Neuronal stem cell (in vitro differentiated cells): ENCODE results near the gene LRRK2.

Source experiments
- DNase-seq: peaks from one replicate; pipeline ENCODE4 v3.0.0-alpha.2; 2013; ENCODE audit warnings: low spot score
- H2AFZ ChIP-seq: one replicate; pipeline ENCODE4 v1.6.1; 2013; ENCODE audit warnings: mild to moderate bottlenecking, low read length, inconsistent platforms
- H2AK5ac ChIP-seq: 2 replicates; pipeline ENCODE4 v1.6.1; 2013; ENCODE audit warnings: low read depth, mild to moderate bottlenecking, inconsistent platforms, low read length, moderate library complexity, mixed read lengths
- H2BK120ac ChIP-seq: 2 replicates; pipeline ENCODE4 v1.6.1; 2013; ENCODE audit warnings: low read depth, mild to moderate bottlenecking, inconsistent platforms, low read length, moderate library complexity, mixed read lengths
- H2BK12ac ChIP-seq: one replicate; pipeline ENCODE4 v1.6.1; 2013; ENCODE audit warnings: low read length, inconsistent platforms
- H2BK15ac ChIP-seq: 2 replicates; pipeline ENCODE4 v1.6.1; 2013; ENCODE audit warnings: mild to moderate bottlenecking, low read length, inconsistent platforms, mixed read lengths
- H2BK5ac ChIP-seq: one replicate; pipeline ENCODE4 v1.6.1; 2013; ENCODE audit warnings: inconsistent platforms, mild to moderate bottlenecking, low read length, moderate library complexity
- H3K14ac ChIP-seq: one replicate; pipeline ENCODE4 v1.6.1; 2013; ENCODE audit warnings: low read length, inconsistent platforms
- H3K18ac ChIP-seq: 2 replicates; pipeline ENCODE4 v1.6.1; 2013; ENCODE audit warnings: low read length, inconsistent platforms
- H3K23ac ChIP-seq: 2 replicates; pipeline ENCODE4 v1.6.1; 2013; ENCODE audit warnings: low read depth, mild to moderate bottlenecking, mixed read lengths, low read length, inconsistent platforms; ENCODE audit not compliant: poor library complexity
- H3K27ac ChIP-seq: replicated peaks from 3 replicates; pipeline ENCODE4 v1.5.1; 2013; ENCODE audit warnings: low read length, inconsistent platforms
- H3K27me3 ChIP-seq, 3 experiments: 2 replicates each; pipeline ENCODE4 v1.6.1; 2013; ENCODE audit warnings: low read length in 3 of 3, mild to moderate bottlenecking in 2 of 3, inconsistent platforms in 1 of 3, low read depth in 1 of 3, mixed read lengths in 1 of 3, moderate library complexity in 1 of 3; ENCODE audit not compliant: control insufficient read depth in 3 of 3, insufficient read depth in 3 of 3
- H3K36me3 ChIP-seq, 2 donors: replicated peaks in 1 of 2; 2 replicates each; pipeline ENCODE4 v1.6.1; 2013; ENCODE audit warnings: low read length in 2 of 2; ENCODE audit not compliant: control insufficient read depth in 2 of 2, insufficient read depth in 2 of 2
- H3K4ac ChIP-seq: 2 replicates; pipeline ENCODE4 v1.6.1; 2013; ENCODE audit warnings: inconsistent platforms, mild to moderate bottlenecking, low read length, moderate library complexity
- H3K4me1 ChIP-seq, 2 donors: 1 replicate in 1 of 2; 2 replicates in 1 of 2; pipeline ENCODE4 v1.6.1; 2013; ENCODE audit warnings: low read length in 2 of 2, low read depth in 1 of 2; ENCODE audit not compliant: control insufficient read depth in 2 of 2, insufficient read depth in 1 of 2
- H3K4me2 ChIP-seq: one replicate; pipeline ENCODE4 v1.6.1; 2013; ENCODE audit warnings: mild to moderate bottlenecking, low read length, inconsistent platforms; ENCODE audit not compliant: insufficient read depth, poor library complexity, severe bottlenecking
- H3K4me3 ChIP-seq, 2 donors: 2 replicates each; pipeline ENCODE4 v1.5.1; 2013; ENCODE audit warnings: low read length in 2 of 2, mild to moderate bottlenecking in 2 of 2, inconsistent platforms in 1 of 2, moderate library complexity in 1 of 2
- H3K79me1 ChIP-seq: one replicate; pipeline ENCODE4 v1.6.1; 2013; ENCODE audit warnings: low read depth, mild to moderate bottlenecking, inconsistent platforms, low read length, moderate library complexity
- H3K9ac ChIP-seq: one replicate; pipeline ENCODE4 v1.6.1; 2013; ENCODE audit warnings: mild to moderate bottlenecking, low read depth, low read length, inconsistent platforms; ENCODE audit not compliant: poor library complexity
- H3K9me3 ChIP-seq, 2 donors: replicated peaks in 1 of 2; 2 replicates each; pipeline versions ENCODE3 to v1.6.1; 2013; ENCODE audit warnings: low read length in 2 of 2, mild to moderate bottlenecking in 2 of 2, inconsistent platforms in 1 of 2, low read depth in 1 of 2, mixed read lengths in 1 of 2, moderate library complexity in 1 of 2; ENCODE audit not compliant: control insufficient read depth in 2 of 2, insufficient read depth in 1 of 2
- H4K8ac ChIP-seq: one replicate; pipeline ENCODE4 v1.6.1; 2013; ENCODE audit warnings: low read depth, mild to moderate bottlenecking, inconsistent platforms, low read length, moderate library complexity
- H4K91ac ChIP-seq: one replicate; pipeline ENCODE4 v1.6.1; 2013; ENCODE audit warnings: low read length, low read depth, mild to moderate bottlenecking, inconsistent platforms; ENCODE audit not compliant: poor library complexity
- WGBS, 2 donors: extraction: QIAGEN DNeasy Blood & Tissue Kit; methylation state at CpG; one replicate each; pipeline ENCODE4 v1.1.7; 2013; ENCODE audit warnings: missing lambda C conversion rate in 2 of 2, mixed read lengths in 1 of 2; ENCODE audit not compliant: insufficient read length in 2 of 2, insufficient replicate concordance in 1 of 2; ENCODE audit errors: extremely low coverage in 2 of 2; 5-methylcytosine and 5-hydroxymethylcytosine counted together

Gene LRRK2

DNA sequence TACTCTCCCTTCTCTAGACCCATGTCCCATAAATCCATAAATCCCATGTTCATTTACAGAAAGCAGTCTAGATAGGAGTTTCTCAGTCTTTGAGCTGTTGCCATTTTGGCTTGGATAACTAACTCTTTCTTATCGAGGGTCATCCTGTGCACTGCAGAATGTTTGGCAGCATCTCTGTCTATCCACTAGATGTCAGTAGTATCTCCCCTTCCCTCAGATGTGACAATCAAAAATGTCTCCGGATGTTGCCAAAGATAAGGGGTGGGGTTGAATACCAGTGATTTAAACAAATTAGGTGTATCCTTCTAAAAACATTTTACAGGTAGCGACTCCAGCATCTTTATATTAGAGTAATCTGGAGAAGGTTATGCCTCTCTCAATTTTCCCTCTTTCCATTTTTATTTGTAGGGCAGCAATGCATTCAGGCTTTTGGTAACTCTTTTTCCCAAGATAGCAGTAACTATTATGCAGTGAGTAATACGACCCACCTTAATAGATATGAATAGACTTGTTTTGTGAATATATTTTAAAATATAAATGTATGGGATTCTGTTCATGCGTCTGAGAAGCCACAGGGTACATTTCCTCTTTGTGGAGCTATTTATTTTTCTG lies 100.7 kb downstream of the LRRK2 start:
- Histone ChIP-seq H2AK5ac (no peak overlapping the region), H3K79me1 (no peaks in the 10 kb centered on the region), H2BK12ac (no peak overlapping the region), H3K9me3 (no peaks in the 10 kb centered on the region), H4K8ac (no peak overlapping the region), H4K91ac (no peak overlapping the region), H3K23ac (no peak overlapping the region), H3K27ac (no peak overlapping the region), H2BK5ac (no peak overlapping the region), H3K14ac (no peak overlapping the region), H3K9ac (no peak overlapping the region), H3K4ac (no peak overlapping the region), H3K4me2 (no peak overlapping the region), H2BK120ac (no peak overlapping the region), H2AFZ (no peak overlapping the region), H2BK15ac (no peak overlapping the region), H3K18ac (no peak overlapping the region), H3K27me3 (no peaks in the 10 kb centered on the region), H3K4me1 (no peaks in the 10 kb centered on the region), H3K36me3 (no peaks in the 10 kb centered on the region), H3K4me3 (no peak overlapping the region)
- no peak for DNase-seq
- WGBS, 2 donors = no CpG with 5 or more reads among the region's 5 CpGs

DNA sequence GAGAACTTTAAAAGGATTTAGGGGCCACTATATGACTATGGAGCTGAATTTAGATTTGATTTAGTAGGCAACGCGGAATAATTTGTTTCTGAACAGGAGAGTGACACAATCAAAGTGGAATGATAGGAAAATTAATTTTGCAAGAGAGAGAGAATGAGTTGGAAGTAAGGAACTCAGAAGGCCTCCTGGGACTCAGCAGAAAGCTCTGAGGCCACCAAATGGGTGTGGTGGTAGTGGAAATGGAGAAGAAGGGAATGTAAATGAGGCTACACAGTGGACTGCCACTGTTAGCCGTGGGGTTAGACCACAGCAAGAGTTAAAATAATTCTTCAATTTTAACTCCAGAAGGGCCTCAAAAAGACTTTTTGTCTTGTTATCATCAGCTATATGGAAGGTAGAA lies 102.7 kb downstream of the LRRK2 start:
- WGBS, 2 donors = no CpG with 5 or more reads among the region's 3 CpGs
- H3K27me3 ChIP-seq = no peaks in the 10 kb centered on the region
- no peak overlapping the region for H2AK5ac ChIP-seq
- H2AFZ ChIP-seq = no peak overlapping the region
- H3K4ac ChIP-seq = no peak overlapping the region
- H2BK15ac ChIP-seq = no peak overlapping the region
- no peak overlapping the region for H2BK12ac ChIP-seq
- no peak overlapping the region for H3K27ac ChIP-seq
- no peaks in the 10 kb centered on the region for H3K4me1 ChIP-seq
- H2BK120ac ChIP-seq = no peak overlapping the region
- peaks cover 0 to 2% of the 10 kb centered on the region in 2 donors for H3K9me3 ChIP-seq
- no peak overlapping the region for H3K23ac ChIP-seq
- no peak overlapping the region for H3K14ac ChIP-seq
- H3K36me3 ChIP-seq = no peaks in the 10 kb centered on the region
- DNase-seq = no peak
- no peak overlapping the region for H4K8ac ChIP-seq
- no peak overlapping the region for H4K91ac ChIP-seq
- no peak overlapping the region for H3K4me3 ChIP-seq
- no peak overlapping the region for H3K4me2 ChIP-seq
- H3K79me1 ChIP-seq = no peaks in the 10 kb centered on the region
- H3K9ac ChIP-seq = no peak overlapping the region
- no peak overlapping the region for H2BK5ac ChIP-seq
- H3K18ac ChIP-seq = no peak overlapping the region

DNA sequence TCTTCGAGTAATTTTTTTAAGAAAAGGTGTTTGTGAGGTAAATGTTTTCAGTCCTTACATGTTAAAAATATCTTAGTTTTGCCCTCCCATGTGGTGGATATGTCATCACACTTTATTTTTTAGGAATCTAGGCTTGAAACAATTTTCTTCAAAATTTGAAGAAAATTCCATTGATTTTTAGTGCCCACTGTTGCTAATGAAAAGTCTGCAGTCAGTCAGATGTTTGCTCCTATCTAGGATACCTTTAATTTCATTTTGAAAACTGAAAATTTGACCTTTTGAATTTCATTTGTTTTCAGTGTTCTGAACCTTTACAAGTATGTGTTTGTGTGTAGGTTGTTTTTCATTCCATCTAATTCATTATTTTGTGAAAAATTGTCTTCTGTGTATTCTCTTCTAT lies 105.4 kb downstream of the LRRK2 start:
- Histone ChIP-seq H4K91ac (no peak overlapping the region), H3K27ac (no peak overlapping the region), H3K4me1 (no peaks in the 10 kb centered on the region), H4K8ac (no peak overlapping the region), H3K23ac (no peak overlapping the region), H3K18ac (no peak overlapping the region), H3K4me2 (no peak overlapping the region), H2BK120ac (no peak overlapping the region), H2AFZ (no peak overlapping the region), H2BK15ac (no peak overlapping the region), H2BK12ac (no peak overlapping the region), H2AK5ac (no peak overlapping the region), H3K79me1 (no peaks in the 10 kb centered on the region), H3K9ac (no peak overlapping the region), H3K27me3 (no peaks in the 10 kb centered on the region), H3K4me3 (no peak overlapping the region), H3K36me3 (no peaks in the 10 kb centered on the region), H3K4ac (no peak overlapping the region), H3K14ac (no peak overlapping the region), H3K9me3 (peaks cover 0 to 2% of the 10 kb centered on the region in 2 donors), H2BK5ac (no peak overlapping the region)
- no peak for DNase-seq
- WGBS, 2 donors = no CpG with 5 or more reads among the region's 1 CpG

DNA sequence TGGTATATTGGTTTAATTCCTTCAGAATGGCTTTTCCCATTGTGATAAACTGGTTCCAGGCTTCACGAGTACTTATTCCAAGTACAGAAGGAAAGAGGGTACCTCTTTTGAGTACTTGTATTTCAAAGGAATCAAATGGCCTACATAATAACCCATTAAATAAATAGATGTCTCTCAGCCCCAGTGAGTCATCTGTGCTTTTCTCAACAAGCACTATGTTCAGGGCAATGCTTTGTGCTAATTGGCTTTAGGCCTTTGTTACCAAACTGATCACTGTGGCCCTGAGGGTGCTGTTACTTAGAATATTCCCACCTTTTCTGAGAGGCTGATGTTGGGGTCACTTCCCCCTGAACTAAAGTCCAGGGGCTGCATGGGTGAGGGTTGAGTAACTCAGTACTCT lies 107.1 kb downstream of the LRRK2 start:
- Histone ChIP-seq H3K9ac (no peak overlapping the region), H3K27ac (no peak overlapping the region), H3K14ac (no peak overlapping the region), H3K18ac (no peak overlapping the region), H3K4me3 (no peak overlapping the region), H2BK15ac (no peak overlapping the region), H3K36me3 (no peaks in the 10 kb centered on the region), H3K27me3 (no peaks in the 10 kb centered on the region), H3K4me1 (no peaks in the 10 kb centered on the region), H3K9me3 (peaks cover 0 to 2% of the 10 kb centered on the region in 2 donors), H3K4me2 (no peak overlapping the region), H3K23ac (no peak overlapping the region), H3K4ac (no peak overlapping the region), H3K79me1 (no peaks in the 10 kb centered on the region), H2BK12ac (no peak overlapping the region), H4K8ac (no peak overlapping the region), H4K91ac (no peak overlapping the region), H2AFZ (no peak overlapping the region), H2AK5ac (no peak overlapping the region), H2BK5ac (no peak overlapping the region), H2BK120ac (no peak overlapping the region)
- no CpG with 5 or more reads among the region's 1 CpG for WGBS, 2 donors
- no peak for DNase-seq
